Ishikawa (cell line): ENCODE measurements around the gene EMILIN1.

Source experiments
- CEBPB ChIP-seq: IDR thresholded peaks from 2 replicates; pipeline ENCODE4 v1.6.1; 2012
- CREB1 ChIP-seq: IDR thresholded peaks from 2 replicates; pipeline ENCODE4 v1.6.1; 2012; ENCODE audit warnings: low read depth
- EGR1 ChIP-seq: IDR thresholded peaks from 2 replicates; pipeline ENCODE4 v1.6.1; 2012
- EP300 ChIP-seq: IDR thresholded peaks from 2 replicates; pipeline ENCODE4 v1.6.1; 2012; ENCODE audit warnings: borderline replicate concordance
- FOXM1 ChIP-seq: IDR thresholded peaks from 2 replicates; pipeline ENCODE4 v1.6.1; 2012; ENCODE audit warnings: low read depth, borderline replicate concordance
- MAX ChIP-seq: IDR thresholded peaks from 2 replicates; pipeline ENCODE4 v1.6.1; 2012
- NFIC ChIP-seq: IDR thresholded peaks from 2 replicates; pipeline ENCODE4 v1.6.1; 2012
- RAD21 ChIP-seq: IDR thresholded peaks from 2 replicates; pipeline ENCODE4 v1.6.1; 2012; ENCODE audit warnings: low read depth
- REST ChIP-seq: IDR thresholded peaks from 2 replicates; pipeline ENCODE4 v1.6.1; 2012; ENCODE audit warnings: low read depth, mild to moderate bottlenecking
- TAF1 ChIP-seq: IDR thresholded peaks from 2 replicates; pipeline ENCODE4 v1.6.1; 2012; ENCODE audit warnings: low read depth, mild to moderate bottlenecking
- TCF12 ChIP-seq: IDR thresholded peaks from 2 replicates; pipeline ENCODE4 v1.6.1; 2012; ENCODE audit warnings: low read depth
- TEAD4 ChIP-seq: IDR thresholded peaks from 2 replicates; pipeline ENCODE4 v1.6.1; 2012
- USF1 ChIP-seq: IDR thresholded peaks from 2 replicates; pipeline ENCODE4 v1.6.1; 2012
- YY1 ChIP-seq: IDR thresholded peaks from 2 replicates; pipeline ENCODE4 v1.6.1; 2012; ENCODE audit warnings: low read depth
- ZBTB7A ChIP-seq: IDR thresholded peaks from 2 replicates; pipeline ENCODE4 v1.6.1; 2012; ENCODE audit warnings: low read depth

EMILIN1 gene

GRCh38 chr2:27041752-27042151, 36.7 kb upstream of the EMILIN1 start:
- TF ChIP-seq RAD21: no peak
- TF ChIP-seq TCF12: no peak
- TF ChIP-seq ZBTB7A: no peak

- TF ChIP-seq NFIC (0 out of 2 replicates have a peak, but pooled peaks have one; percentile 18), CEBPB (no peak)
Measured at GRCh38 chr2:27042159-27042661, 36.2 kb upstream of the EMILIN1 start.

- TF ChIP-seq EGR1 (no peak), NFIC (no peak), REST (no peak), CREB1 (no peak), TEAD4 (no peak), TCF12 (no peak), USF1 (no peak), TAF1 (no peak), MAX (no peak), RAD21 (no peak), YY1 (no peak), ZBTB7A (no peak), FOXM1 (no peak), CEBPB (no peak), EP300 (no peak)
Measured at GRCh38 chr2:27042985-27043634, 35.3 kb upstream of the EMILIN1 start.

- TF ChIP-seq MAX: 0 out of 2 replicates have a peak, but pooled peaks have one; percentile 4
- no peak for TF ChIP-seq YY1
- 0 out of 2 replicates have a peak, but pooled peaks have one; percentile 20 for TF ChIP-seq USF1
Measured at GRCh38 chr2:27049422-27050280, 28.8 kb upstream of the EMILIN1 start.

GRCh38 chr2:27050281-27050995, 28.0 kb upstream of the EMILIN1 start:
- TF ChIP-seq MAX: 0 out of 2 replicates have a peak, but pooled peaks have one; percentile 22
- 0 out of 2 replicates have a peak, but pooled peaks have one; percentile 61 for TF ChIP-seq CEBPB
- TF ChIP-seq TEAD4: peak; percentile 95
- TF ChIP-seq EP300: no peak
- peak; percentile 16; the same call in 1 of the 2 replicates for TF ChIP-seq NFIC
- TF ChIP-seq ZBTB7A: peak; percentile 66
- peak; percentile 80 for TF ChIP-seq YY1
- peak; percentile 62; the same call in 1 of the 2 replicates for TF ChIP-seq EGR1
- TF ChIP-seq FOXM1: no peak
- 0 out of 2 replicates have a peak, but pooled peaks have one; percentile 8 for TF ChIP-seq TAF1

- no peak for TF ChIP-seq TCF12
- TF ChIP-seq ZBTB7A: peak; percentile 88; the same call in 1 of the 2 replicates
- TF ChIP-seq CEBPB: no peak
- TF ChIP-seq MAX: peak; percentile 100
- peak; percentile 82 for TF ChIP-seq YY1
- TF ChIP-seq NFIC: peak; percentile 25
- TF ChIP-seq REST: no peak
- no peak; the same call in 1 of the 2 replicates for TF ChIP-seq FOXM1
- no peak for TF ChIP-seq EP300
- peak; percentile 91 for TF ChIP-seq TEAD4
- 0 out of 2 replicates have a peak, but pooled peaks have one; percentile 29 for TF ChIP-seq CREB1
- TF ChIP-seq USF1: no peak
- TF ChIP-seq TAF1: peak; percentile 52; the same call in 1 of the 2 replicates
- TF ChIP-seq EGR1: no peak
- no peak for TF ChIP-seq RAD21
Measured at GRCh38 chr2:27050996-27051901, 27.2 kb upstream of the EMILIN1 start, which contains the start of gene AGBL5. Gene AGBL5, plus strand, starts transcription at chr2:27051668. Its CDS starts 1,291 bp downstream, at chr2:27052959.
